Loucy (cell line): Measurements from ENCODE around the gene ZNF319.

ENCODE experiments used
- H2AFZ ChIP-seq: fragments of 200-600 bp; sonication (generic); 2 replicates; pipeline ENCODE4 v1.6.0; 2016; ENCODE audit warnings: antibody characterized with exemption, mild to moderate bottlenecking, low read length, moderate library complexity
- H3F3A ChIP-seq: fragments of 200-600 bp; 2 replicates; pipeline ENCODE4 v1.6.0; 2016; ENCODE audit warnings: antibody characterized with exemption, low read depth, mild to moderate bottlenecking
- H3K27me3 ChIP-seq: fragments of 200-600 bp; sonication (generic); 2 replicates; pipeline ENCODE4 v1.6.1; 2014; ENCODE audit warnings: low read length, mild to moderate bottlenecking; ENCODE audit not compliant: insufficient read depth, poor library complexity, severe bottlenecking
- H3K36me3 ChIP-seq: fragments of 200-600 bp; sonication (generic); 2 replicates; pipeline ENCODE4 v1.6.1; 2016; ENCODE audit warnings: low read length; ENCODE audit not compliant: insufficient read depth
- H3K4me1 ChIP-seq: fragments of 200-600 bp; sonication (generic); 2 replicates; pipeline ENCODE4 v1.5.1; 2014; ENCODE audit warnings: low read length, mild to moderate bottlenecking; ENCODE audit not compliant: insufficient read depth, poor library complexity, severe bottlenecking
- H3K4me2 ChIP-seq: fragments of 200-600 bp; sonication (generic); 2 replicates; pipeline ENCODE4 v1.6.0; 2014; ENCODE audit warnings: antibody characterized with exemption, low read length, low read depth, mild to moderate bottlenecking; ENCODE audit not compliant: poor library complexity, severe bottlenecking
- H3K4me3 ChIP-seq: fragments of 200-600 bp; sonication (generic); 2 replicates; pipeline ENCODE4 v1.5.1; 2014; ENCODE audit warnings: low read length, mild to moderate bottlenecking, mixed read lengths; ENCODE audit not compliant: poor library complexity, severe bottlenecking
- H3K79me2 ChIP-seq: fragments of 200-600 bp; sonication (generic); 2 replicates; pipeline ENCODE4 v1.6.1; 2014; ENCODE audit warnings: low read length; ENCODE audit not compliant: insufficient read depth
- H3K9ac ChIP-seq: fragments of 200-600 bp; sonication (generic); 2 replicates; pipeline ENCODE4 v1.6.0; 2014; ENCODE audit warnings: mild to moderate bottlenecking, low read depth, low read length, moderate library complexity; ENCODE audit not compliant: poor library complexity, severe bottlenecking
- H3K9me2 ChIP-seq: fragments of 200-600 bp; sonication (generic); replicated peaks from 2 replicates; pipeline ENCODE4 v1.6.1; 2016; ENCODE audit warnings: low read depth, low read length, mixed read lengths
- H3K9me3 ChIP-seq: fragments of 200-600 bp; sonication (generic); 2 replicates; pipeline ENCODE4 v1.6.1; 2014; ENCODE audit warnings: mild to moderate bottlenecking, antibody characterized with exemption, low read length, low read depth; ENCODE audit not compliant: insufficient read depth
- H4K20me1 ChIP-seq: fragments of 200-600 bp; sonication (generic); 2 replicates; pipeline ENCODE4 v1.6.0; 2014; ENCODE audit warnings: antibody characterized with exemption, low read length, mild to moderate bottlenecking; ENCODE audit not compliant: insufficient read depth, poor library complexity, severe bottlenecking
- CTCF ChIP-seq: fragments of 200-600 bp; sonication (generic); conservative IDR thresholded peaks from 2 replicates; pipeline ENCODE4 v1.5.1; 2014; ENCODE audit warnings: mild to moderate bottlenecking, antibody characterized with exemption, low read length
- EZH2phosphoT487 ChIP-seq: fragments of 200-600 bp; IDR thresholded peaks from 2 replicates; pipeline ENCODE4 v1.6.1; 2018; ENCODE audit warnings: antibody characterized with exemption, mild to moderate bottlenecking, moderate library complexity, borderline replicate concordance

The ZNF319 gene

GRCh38 chr16:57962046-57962445, 38.4 kb downstream of the ZNF319 start:
- Histone ChIP-seq H3K4me2 (no peak overlapping the region), H3K36me3 (no peaks in the 10 kb centered on the region), H3K9me2 (no peaks in the 10 kb centered on the region), H3K79me2 (no peaks in the 10 kb centered on the region), H3K9me3 (no peaks in the 10 kb centered on the region), H3K27me3 (no peaks in the 10 kb centered on the region), H2AFZ (no peak overlapping the region), H3F3A (no peaks in the 10 kb centered on the region), H3K4me1 (no peaks in the 10 kb centered on the region), H4K20me1 (no peaks in the 10 kb centered on the region), H3K9ac (no peak overlapping the region), H3K4me3 (no peak overlapping the region)
- TF ChIP-seq CTCF (no peak), EZH2phosphoT487 (no peak)

GRCh38 chr16:57961538-57961937, 38.9 kb downstream of the ZNF319 start:
- no peaks in the 10 kb centered on the region for H3F3A ChIP-seq

DNA sequence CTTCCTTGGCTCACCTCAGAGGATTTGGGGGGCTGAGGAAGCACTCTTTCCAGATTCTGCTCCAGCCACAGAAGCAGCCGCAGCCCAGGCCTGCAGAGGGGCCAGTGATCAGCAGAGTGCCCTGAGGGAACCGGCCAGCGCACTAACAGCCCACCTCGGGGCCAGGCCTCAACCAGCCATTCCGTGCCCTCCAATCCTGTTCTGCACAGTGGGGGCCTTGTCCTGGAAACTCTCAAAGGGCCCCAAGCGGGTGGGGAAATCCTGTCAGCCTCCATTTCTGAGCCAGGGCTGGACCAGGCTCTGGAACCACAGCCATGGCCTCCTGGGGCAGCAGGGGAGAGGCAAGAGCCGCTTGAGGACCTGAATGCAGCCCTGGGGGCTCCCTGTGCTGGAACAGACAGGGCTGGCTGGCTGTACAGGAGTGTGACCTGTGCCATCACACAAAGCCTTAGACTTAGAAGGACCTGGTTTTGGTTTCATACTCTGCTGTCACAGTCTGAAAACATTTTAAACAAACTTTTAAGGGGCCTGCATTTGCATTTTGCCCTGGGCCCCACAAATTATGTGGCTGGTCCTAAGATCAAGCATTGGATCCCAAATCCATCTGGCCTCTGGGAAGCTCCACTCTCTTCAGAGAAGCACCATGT, 39.5 kb downstream of the ZNF319 start:
- H3K36me3 ChIP-seq, result no peaks in the 10 kb centered on the region
- no peaks in the 10 kb centered on the region for H4K20me1 ChIP-seq
- H3F3A ChIP-seq, result no peaks in the 10 kb centered on the region
- H3K4me3 ChIP-seq, result no peak overlapping the region
- TF ChIP-seq EZH2phosphoT487 (no peak), CTCF (no peak)
- no peaks in the 10 kb centered on the region for H3K4me1 ChIP-seq
- H2AFZ ChIP-seq, result no peak overlapping the region; the same call in 1 of the 2 replicates
- H3K4me2 ChIP-seq, result no peak overlapping the region
- H3K9me2 ChIP-seq, result no peaks in the 10 kb centered on the region
- H3K79me2 ChIP-seq, result no peaks in the 10 kb centered on the region
- no peaks in the 10 kb centered on the region for H3K27me3 ChIP-seq
- H3K9ac ChIP-seq, result no peak overlapping the region
- H3K9me3 ChIP-seq, result no peaks in the 10 kb centered on the region

More at GRCh38 chr16:57961538-57961937, 38.9 kb downstream of the ZNF319 start:
- Histone ChIP-seq H3K4me3 (no peak overlapping the region), H4K20me1 (no peaks in the 10 kb centered on the region), H3K4me2 (no peak overlapping the region), H3K27me3 (no peaks in the 10 kb centered on the region), H3K9ac (no peak overlapping the region), H2AFZ (no peak overlapping the region), H3K4me1 (no peaks in the 10 kb centered on the region), H3K79me2 (no peaks in the 10 kb centered on the region), H3K9me2 (no peaks in the 10 kb centered on the region), H3K9me3 (no peaks in the 10 kb centered on the region), H3K36me3 (no peaks in the 10 kb centered on the region)
- no peak for TF ChIP-seq CTCF
- no peak for TF ChIP-seq EZH2phosphoT487
